ENCODE results near the gene PIK3R5.

The PIK3R5 gene

DNA sequence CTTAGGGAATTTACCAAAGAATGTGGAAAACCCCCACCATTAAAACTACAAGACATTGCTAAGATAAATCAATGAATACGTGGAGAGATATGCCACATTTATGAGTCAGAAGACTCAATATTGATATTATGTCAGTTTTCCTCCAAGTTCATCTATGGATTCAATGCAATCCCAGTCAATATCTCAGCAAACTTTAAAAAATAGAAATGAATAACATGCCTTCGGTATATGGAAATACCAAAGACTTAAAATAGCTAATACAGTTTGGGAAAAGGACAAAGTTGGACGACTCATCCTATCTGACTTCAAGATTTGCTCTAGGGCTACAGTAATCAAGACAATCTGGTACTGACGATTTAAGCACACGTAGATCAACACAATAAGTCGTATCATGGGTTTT is 31.2 kb downstream of the PIK3R5 start:
- H3K27me3 ChIP-seq (ENCODE audit: control insufficient read depth, insufficient read depth, low read length) = no peaks in the 10 kb centered on the region
- H3K4me3 ChIP-seq (ENCODE audit: low read length) = no peak overlapping the region
- H3K9me3 ChIP-seq (ENCODE audit: control insufficient read depth, low read depth, low read length) = no peaks in the 10 kb centered on the region
- H3K27ac ChIP-seq (ENCODE audit: low read length) = no peak overlapping the region
- H3K4me1 ChIP-seq (ENCODE audit: control insufficient read depth, low read depth, low read length) = no peaks in the 10 kb centered on the region
- H3K36me3 ChIP-seq (ENCODE audit: control insufficient read depth, low read depth, low read length) = no peaks in the 10 kb centered on the region
- H3K9ac ChIP-seq (ENCODE audit: low read length) = no peak overlapping the region

DNA sequence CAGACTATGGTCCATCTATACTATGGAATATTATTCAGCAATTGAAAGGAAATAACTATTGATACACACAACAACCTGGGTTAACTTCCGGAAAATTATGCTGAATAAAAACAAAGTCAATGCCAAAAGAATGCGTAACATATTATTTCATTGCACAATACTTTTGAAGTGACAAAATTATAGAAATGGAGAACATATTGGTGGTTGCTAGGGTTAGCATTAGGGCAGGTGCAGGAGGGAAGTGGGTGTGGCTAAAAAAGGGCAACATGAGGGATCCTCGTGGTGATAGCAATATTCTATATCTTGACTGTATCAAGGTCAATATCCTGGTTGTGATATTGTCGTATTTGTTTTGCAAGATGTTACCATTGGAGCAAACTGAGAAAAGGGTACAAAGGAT is 34.9 kb downstream of the PIK3R5 start:
- Histone ChIP-seq H3K4me1 (ENCODE audit: control insufficient read depth, low read depth, low read length) (no peaks in the 10 kb centered on the region), H3K4me3 (ENCODE audit: low read length) (no peak overlapping the region), H3K27ac (ENCODE audit: low read length) (no peak overlapping the region), H3K9me3 (ENCODE audit: control insufficient read depth, low read depth, low read length) (peaks cover 13% of the 10 kb centered on the region), H3K36me3 (ENCODE audit: control insufficient read depth, low read depth, low read length) (no peaks in the 10 kb centered on the region), H3K27me3 (ENCODE audit: control insufficient read depth, insufficient read depth, low read length) (no peaks in the 10 kb centered on the region), H3K9ac (ENCODE audit: low read length) (no peak overlapping the region)

DNA sequence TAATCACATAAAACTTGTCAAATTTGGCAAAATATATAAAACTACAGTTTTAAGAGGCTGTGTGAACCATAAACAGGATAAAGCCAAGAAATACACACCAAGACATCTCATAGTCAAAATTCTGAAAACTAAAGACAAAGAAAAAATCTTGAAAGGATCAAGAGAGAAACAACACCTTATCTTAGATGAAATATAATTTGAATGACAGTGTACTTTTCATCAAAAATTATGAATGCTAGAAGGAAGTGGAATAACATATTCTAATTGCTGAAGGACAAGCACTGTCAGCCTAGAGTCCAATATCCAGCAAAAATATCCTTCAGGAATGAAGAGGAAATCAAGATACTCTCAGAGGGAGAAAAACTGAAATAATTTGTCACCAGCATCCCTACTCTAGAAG is 37.2 kb downstream of the PIK3R5 start:
- no peak overlapping the region for H3K27ac ChIP-seq (ENCODE audit: low read length)
- H3K9me3 ChIP-seq (ENCODE audit: control insufficient read depth, low read depth, low read length) = peaks cover 13% of the 10 kb centered on the region
- no peaks in the 10 kb centered on the region for H3K27me3 ChIP-seq (ENCODE audit: control insufficient read depth, insufficient read depth, low read length)
- no peaks in the 10 kb centered on the region for H3K36me3 ChIP-seq (ENCODE audit: control insufficient read depth, low read depth, low read length)
- no peak overlapping the region for H3K9ac ChIP-seq (ENCODE audit: low read length)
- no peak overlapping the region for H3K4me3 ChIP-seq (ENCODE audit: low read length)
- H3K4me1 ChIP-seq (ENCODE audit: control insufficient read depth, low read depth, low read length) = no peaks in the 10 kb centered on the region

DNA sequence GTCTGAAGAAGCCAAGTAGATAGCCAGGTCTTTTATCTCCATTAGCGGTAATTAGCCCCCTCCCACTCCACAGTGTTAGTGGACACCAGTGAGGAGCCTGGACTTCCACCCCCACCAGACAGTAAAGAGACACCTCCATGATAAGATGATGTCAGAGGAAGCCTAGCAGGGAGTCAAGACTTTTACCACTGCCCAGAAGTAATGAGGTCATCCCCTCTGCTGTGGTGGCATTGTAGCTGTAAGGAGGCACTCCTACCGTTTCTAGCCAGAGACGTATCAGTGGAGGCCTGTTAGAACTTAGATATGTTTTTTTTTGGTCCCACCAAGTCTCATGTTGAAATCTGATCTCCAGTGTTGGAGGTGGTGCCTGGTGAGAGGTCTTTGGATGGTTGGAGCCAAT is 38.1 kb downstream of the PIK3R5 start:
- H3K27ac ChIP-seq (ENCODE audit: low read length) = no peak overlapping the region
- H3K27me3 ChIP-seq (ENCODE audit: control insufficient read depth, insufficient read depth, low read length) = no peaks in the 10 kb centered on the region
- H3K4me1 ChIP-seq (ENCODE audit: control insufficient read depth, low read depth, low read length) = no peaks in the 10 kb centered on the region
- peaks cover 13% of the 10 kb centered on the region for H3K9me3 ChIP-seq (ENCODE audit: control insufficient read depth, low read depth, low read length)
- no peak overlapping the region for H3K9ac ChIP-seq (ENCODE audit: low read length)
- no peaks in the 10 kb centered on the region for H3K36me3 ChIP-seq (ENCODE audit: control insufficient read depth, low read depth, low read length)
- no peak overlapping the region for H3K4me3 ChIP-seq (ENCODE audit: low read length)

DNA sequence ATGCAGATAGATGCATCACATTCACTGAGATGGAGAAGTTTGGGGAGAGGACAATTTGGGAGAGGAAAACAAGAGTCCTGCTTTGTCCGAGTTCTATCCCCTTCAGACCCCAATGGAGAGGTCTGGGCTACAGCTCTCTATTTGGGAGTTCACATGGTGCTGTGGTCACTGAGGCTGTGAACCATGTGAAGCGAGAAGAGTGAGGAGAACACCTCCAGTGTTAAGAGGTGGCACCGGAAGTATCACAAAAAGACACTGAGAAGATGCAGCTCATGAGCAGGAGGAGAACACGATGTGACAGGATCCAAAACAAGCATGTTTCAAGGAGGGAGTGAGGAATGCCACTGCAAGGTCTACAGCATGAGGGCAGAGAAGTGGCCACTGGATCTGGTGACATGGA is 39.7 kb downstream of the PIK3R5 start:
- Histone ChIP-seq H3K4me1 (ENCODE audit: control insufficient read depth, low read depth, low read length) (no peaks in the 10 kb centered on the region), H3K27me3 (ENCODE audit: control insufficient read depth, insufficient read depth, low read length) (no peaks in the 10 kb centered on the region), H3K4me3 (ENCODE audit: low read length) (no peak overlapping the region), H3K9ac (ENCODE audit: low read length) (no peak overlapping the region), H3K27ac (ENCODE audit: low read length) (no peak overlapping the region), H3K36me3 (ENCODE audit: control insufficient read depth, low read depth, low read length) (no peaks in the 10 kb centered on the region), H3K9me3 (ENCODE audit: control insufficient read depth, low read depth, low read length) (peaks cover 13% of the 10 kb centered on the region)

DNA sequence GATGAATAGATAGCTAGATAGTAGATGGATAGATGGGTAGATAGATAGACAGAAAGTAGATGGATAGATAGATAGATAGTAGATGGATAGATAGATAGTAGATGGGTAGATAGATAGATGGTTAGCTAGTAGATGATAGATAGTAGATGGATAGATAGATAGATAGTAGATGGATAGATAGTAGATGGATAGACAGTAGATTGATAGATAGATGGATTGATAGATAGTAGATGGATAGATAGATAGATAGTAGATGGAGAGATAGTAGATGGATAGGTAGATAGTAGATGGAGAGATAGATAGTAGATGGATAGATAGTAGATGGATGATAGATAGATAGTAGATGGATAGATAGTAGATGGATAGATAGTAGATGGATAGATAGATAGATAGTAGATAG is 40.4 kb downstream of the PIK3R5 start:
- no peak overlapping the region for H3K27ac ChIP-seq (ENCODE audit: low read length)
- H3K4me3 ChIP-seq (ENCODE audit: low read length) = no peak overlapping the region
- H3K9me3 ChIP-seq (ENCODE audit: control insufficient read depth, low read depth, low read length) = peaks cover 13% of the 10 kb centered on the region
- H3K36me3 ChIP-seq (ENCODE audit: control insufficient read depth, low read depth, low read length) = no peaks in the 10 kb centered on the region
- H3K27me3 ChIP-seq (ENCODE audit: control insufficient read depth, insufficient read depth, low read length) = no peaks in the 10 kb centered on the region
- H3K9ac ChIP-seq (ENCODE audit: low read length) = no peak overlapping the region
- H3K4me1 ChIP-seq (ENCODE audit: control insufficient read depth, low read depth, low read length) = no peaks in the 10 kb centered on the region

DNA sequence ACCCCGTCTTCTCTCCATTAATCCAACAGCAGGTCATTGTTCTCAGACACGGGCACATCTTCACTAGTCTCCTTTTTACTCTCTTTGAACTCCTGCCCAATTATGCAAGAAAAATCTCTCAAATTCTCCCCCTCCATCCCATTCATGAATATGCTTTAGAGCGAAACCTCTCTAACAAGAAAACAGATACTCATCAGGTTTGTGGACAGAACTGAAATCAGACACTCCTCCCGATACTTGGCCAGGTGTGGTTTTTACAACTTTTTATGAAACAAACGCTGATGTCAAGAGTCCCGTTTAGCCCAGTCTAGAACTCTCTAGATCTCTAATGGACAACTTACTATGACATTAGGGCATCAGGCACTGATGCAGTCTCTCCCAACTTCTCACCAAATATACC is 40.9 kb downstream of the PIK3R5 start:
- Histone ChIP-seq H3K9me3 (ENCODE audit: control insufficient read depth, low read depth, low read length) (peaks cover 13% of the 10 kb centered on the region), H3K9ac (ENCODE audit: low read length) (no peak overlapping the region), H3K36me3 (ENCODE audit: control insufficient read depth, low read depth, low read length) (no peaks in the 10 kb centered on the region), H3K4me1 (ENCODE audit: control insufficient read depth, low read depth, low read length) (no peaks in the 10 kb centered on the region), H3K27ac (ENCODE audit: low read length) (no peak overlapping the region), H3K27me3 (ENCODE audit: control insufficient read depth, insufficient read depth, low read length) (no peaks in the 10 kb centered on the region), H3K4me3 (ENCODE audit: low read length) (no peak overlapping the region)

DNA sequence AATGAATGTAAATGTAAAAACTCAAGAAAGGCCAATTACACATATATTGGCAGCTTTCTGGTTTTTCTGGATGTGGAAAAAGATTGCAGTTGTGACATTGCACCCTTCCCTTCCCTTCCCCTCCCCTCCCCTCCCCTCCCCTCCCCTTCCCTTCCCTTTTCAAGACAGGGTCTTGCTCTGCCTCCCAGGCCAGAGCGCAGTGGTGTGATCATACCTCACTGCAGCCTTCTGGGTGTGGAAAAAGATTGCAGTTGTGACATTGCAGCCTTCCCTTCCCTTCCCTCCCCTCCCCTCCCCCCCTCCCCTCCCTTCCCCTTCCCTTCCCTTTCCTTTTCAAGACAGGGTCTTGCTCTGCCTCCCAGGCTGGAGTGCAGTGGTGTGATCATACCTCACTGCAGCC is 41.7 kb downstream of the PIK3R5 start:
- Histone ChIP-seq H3K36me3 (ENCODE audit: control insufficient read depth, low read depth, low read length) (no peaks in the 10 kb centered on the region), H3K27me3 (ENCODE audit: control insufficient read depth, insufficient read depth, low read length) (no peaks in the 10 kb centered on the region), H3K9me3 (ENCODE audit: control insufficient read depth, low read depth, low read length) (peaks cover 13% of the 10 kb centered on the region), H3K4me1 (ENCODE audit: control insufficient read depth, low read depth, low read length) (no peaks in the 10 kb centered on the region), H3K9ac (ENCODE audit: low read length) (no peak overlapping the region), H3K4me3 (ENCODE audit: low read length) (no peak overlapping the region), H3K27ac (ENCODE audit: low read length) (no peak overlapping the region)

DNA sequence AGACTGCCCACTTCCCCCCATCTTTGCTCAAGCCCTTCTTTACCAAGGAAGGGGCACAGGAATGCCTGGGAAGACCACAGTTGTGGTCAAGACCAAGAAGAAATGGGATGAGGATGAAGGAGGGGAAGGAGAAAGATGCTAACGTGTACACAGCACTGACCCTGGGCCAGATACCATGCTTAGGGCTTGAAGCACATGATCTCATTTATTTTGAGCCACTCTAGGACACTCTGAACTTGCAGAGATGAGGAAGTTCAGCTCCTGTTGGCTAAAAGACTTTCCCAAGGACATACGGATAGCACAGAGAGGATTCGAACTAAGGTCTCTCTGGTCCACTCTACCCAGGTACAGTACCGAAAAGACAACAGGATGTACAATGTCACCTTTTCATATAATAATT is 42.6 kb downstream of the PIK3R5 start:
- Histone ChIP-seq H3K4me1 (ENCODE audit: control insufficient read depth, low read depth, low read length) (no peaks in the 10 kb centered on the region), H3K36me3 (ENCODE audit: control insufficient read depth, low read depth, low read length) (no peaks in the 10 kb centered on the region), H3K9me3 (ENCODE audit: control insufficient read depth, low read depth, low read length) (peaks cover 5% of the 10 kb centered on the region), H3K4me3 (ENCODE audit: low read length) (no peak overlapping the region), H3K27ac (ENCODE audit: low read length) (no peak overlapping the region), H3K27me3 (ENCODE audit: control insufficient read depth, insufficient read depth, low read length) (no peaks in the 10 kb centered on the region), H3K9ac (ENCODE audit: low read length) (no peak overlapping the region)

DNA sequence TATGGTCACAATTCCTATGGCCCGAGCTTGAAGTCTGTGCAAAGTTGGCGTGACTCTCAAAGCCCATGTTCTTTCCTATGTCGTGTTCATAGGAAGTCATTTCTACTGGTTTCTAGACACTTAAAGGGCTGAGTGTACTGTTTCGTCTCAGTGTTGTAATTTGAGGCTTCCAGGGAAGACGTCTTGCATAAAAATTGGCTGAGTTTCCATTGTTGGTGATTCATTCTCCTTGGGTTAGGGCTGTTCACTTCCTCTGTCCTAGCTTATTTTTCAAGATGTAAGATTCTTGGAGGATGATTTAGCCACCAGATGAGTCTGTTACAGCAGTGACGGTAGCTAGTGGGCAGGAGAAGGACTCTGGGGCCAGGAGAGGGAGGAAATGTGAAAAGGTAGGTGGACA is 43.1 kb downstream of the PIK3R5 start:
- Histone ChIP-seq H3K9ac (ENCODE audit: low read length) (no peak overlapping the region), H3K4me3 (ENCODE audit: low read length) (no peak overlapping the region), H3K36me3 (ENCODE audit: control insufficient read depth, low read depth, low read length) (no peaks in the 10 kb centered on the region), H3K9me3 (ENCODE audit: control insufficient read depth, low read depth, low read length) (peaks cover under 1% of the 10 kb centered on the region), H3K4me1 (ENCODE audit: control insufficient read depth, low read depth, low read length) (no peaks in the 10 kb centered on the region), H3K27ac (ENCODE audit: low read length) (no peak overlapping the region), H3K27me3 (ENCODE audit: control insufficient read depth, insufficient read depth, low read length) (no peaks in the 10 kb centered on the region)

DNA sequence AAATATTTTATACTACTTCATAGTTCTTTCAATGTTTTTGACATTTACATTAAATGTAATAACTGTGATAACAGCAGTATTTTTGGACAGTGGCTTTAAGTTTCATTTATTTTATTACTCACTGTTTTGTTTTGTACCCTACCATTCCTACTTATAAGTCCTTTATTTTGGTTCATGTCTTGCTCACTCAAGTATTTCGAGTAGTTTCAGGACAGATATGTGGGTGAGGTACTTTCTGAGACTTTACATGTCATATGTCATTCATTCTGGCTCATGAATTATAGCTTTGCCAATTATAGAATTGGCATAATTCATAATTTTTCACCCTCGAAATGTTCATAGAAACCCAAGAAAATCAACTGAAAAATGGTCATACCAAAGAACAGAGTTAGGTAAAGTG is 44.4 kb downstream of the PIK3R5 start:
- no peak overlapping the region for H3K27ac ChIP-seq (ENCODE audit: low read length)
- H3K36me3 ChIP-seq (ENCODE audit: control insufficient read depth, low read depth, low read length) = no peaks in the 10 kb centered on the region
- H3K4me1 ChIP-seq (ENCODE audit: control insufficient read depth, low read depth, low read length) = no peaks in the 10 kb centered on the region
- H3K9me3 ChIP-seq (ENCODE audit: control insufficient read depth, low read depth, low read length) = no peaks in the 10 kb centered on the region
- no peak overlapping the region for H3K9ac ChIP-seq (ENCODE audit: low read length)
- no peaks in the 10 kb centered on the region for H3K27me3 ChIP-seq (ENCODE audit: control insufficient read depth, insufficient read depth, low read length)
- H3K4me3 ChIP-seq (ENCODE audit: low read length) = no peak overlapping the region

DNA sequence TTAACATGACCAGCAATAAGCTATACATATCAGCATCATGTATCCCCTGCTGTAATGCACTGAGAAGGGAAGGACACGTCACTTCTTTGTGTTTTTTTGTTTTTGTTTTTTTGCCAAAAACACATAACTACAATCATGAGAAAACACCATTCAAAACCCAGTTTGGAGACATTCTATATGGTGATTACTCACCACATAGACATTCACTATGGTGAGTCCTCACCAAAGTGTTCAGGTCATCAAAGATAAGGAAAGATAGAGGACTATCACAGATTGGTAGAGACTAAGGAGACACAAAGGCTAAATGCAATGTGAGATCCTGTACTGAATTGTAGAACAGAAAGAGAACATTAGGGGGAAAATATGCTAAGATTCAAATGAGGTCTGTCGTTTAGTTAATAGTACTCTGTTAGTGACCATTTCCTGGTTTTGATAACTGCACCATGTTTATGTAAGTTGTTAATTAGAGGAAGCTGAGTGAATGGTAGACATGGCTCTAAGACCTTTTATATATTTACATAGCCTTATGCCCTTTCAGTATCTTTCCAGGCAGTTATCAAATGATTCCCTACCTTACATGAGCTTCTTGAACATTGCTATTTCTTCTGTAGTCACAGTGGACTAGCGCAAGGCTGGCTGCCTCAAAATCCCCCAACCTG is 46.6 kb downstream of the PIK3R5 start:
- Histone ChIP-seq H3K4me1 (ENCODE audit: control insufficient read depth, low read depth, low read length) (no peaks in the 10 kb centered on the region), H3K9me3 (ENCODE audit: control insufficient read depth, low read depth, low read length) (no peaks in the 10 kb centered on the region)

More for the DNA sequence above, 46.6 kb downstream of the PIK3R5 start:
- H3K27me3 ChIP-seq (ENCODE audit: control insufficient read depth, insufficient read depth, low read length) = no peaks in the 10 kb centered on the region
- no peak overlapping the region for H3K27ac ChIP-seq (ENCODE audit: low read length)
- no peak overlapping the region for H3K9ac ChIP-seq (ENCODE audit: low read length)
- H3K4me3 ChIP-seq (ENCODE audit: low read length) = no peak overlapping the region
- no peaks in the 10 kb centered on the region for H3K36me3 ChIP-seq (ENCODE audit: control insufficient read depth, low read depth, low read length)
